Gastroesophageal sphincter (tissue), 4 donors: ENCODE data around the gene ALDH3A1. TPM values are rescaled to one million over a fixed set of nuclear protein-coding genes. Genes with fewer than 3 reads are reported as not detected.

Source experiments
- ATAC-seq: fragments of 150-250 bp; one replicate; pipeline ENCODE4 v1.9.1; 2016; ENCODE audit warnings: mild to moderate bottlenecking, moderate library complexity
- H3K27ac ChIP-seq, 4 donors: fragments of 200-600 bp; sonication (generic) in 3 of 4; 1 replicate in 3 of 4; 2 replicates in 1 of 4; pipeline ENCODE4 v1.5.1; 2016 to 2019
- H3K27me3 ChIP-seq: fragments of 200-600 bp; sonication (generic); one replicate; pipeline ENCODE4 v1.5.1; 2019
- H3K36me3 ChIP-seq, 2 donors: fragments of 200-600 bp; sonication (generic); one replicate each; pipeline ENCODE4 v1.5.1; 2019; ENCODE audit warnings: control low read depth in 1 of 2
- H3K4me1 ChIP-seq, 3 donors: fragments of 200-600 bp; sonication (generic); 1 replicate in 2 of 3; 2 replicates in 1 of 3; pipeline ENCODE4 v1.5.1; 2016 to 2019; ENCODE audit warnings: control low read depth in 2 of 3
- H3K4me3 ChIP-seq, 2 donors: fragments of 200-600 bp; sonication (generic); one replicate each; pipeline ENCODE4 v1.5.1; 2019; ENCODE audit warnings: mild to moderate bottlenecking in 1 of 2, moderate library complexity in 1 of 2
- H3K9me3 ChIP-seq, 3 donors: fragments of 200-600 bp; sonication (generic); one replicate each; pipeline ENCODE4 v1.5.1; 2017 to 2019; ENCODE audit warnings: control low read depth in 2 of 3
- CTCF ChIP-seq, 4 experiments: fragments of 200-600 bp in 2 of 4; fragments of 450-650 bp in 2 of 4; sonication (generic) in 1 of 4; IDR thresholded peaks; one replicate each; pipeline ENCODE4 v1.5.1; 2017 to 2019; ENCODE audit warnings: antibody characterized with exemption in 4 of 4, mild to moderate bottlenecking in 2 of 4, moderate library complexity in 2 of 4
- EP300 ChIP-seq: sonication (generic); formaldehyde crosslinking; IDR thresholded peaks from one replicate; pipeline ENCODE4 v1.6.1; 2017; ENCODE audit warnings: antibody characterized with exemption, mild to moderate bottlenecking
- POLR2A ChIP-seq, 2 donors: fragments of 450-650 bp; IDR thresholded peaks; one replicate each; pipeline ENCODE4 v1.6.1; 2017; ENCODE audit warnings: antibody characterized with exemption in 2 of 2, mild to moderate bottlenecking in 2 of 2, moderate library complexity in 1 of 2
- POLR2AphosphoS5 ChIP-seq: sonication (generic); formaldehyde crosslinking; IDR thresholded peaks from one replicate; pipeline ENCODE4 v1.6.1; 2017; ENCODE audit warnings: antibody characterized with exemption
- WGBS, 2 donors: methylation state at CpG; one replicate each; pipeline ENCODE4 v1.1.5; 2018; ENCODE audit warnings: low coverage in 1 of 2; 5-methylcytosine and 5-hydroxymethylcytosine counted together
- total RNA-seq, 4 donors: library from RNA; depleted of rRNA; stranded (reverse); fragments of >200 nt; gene quantifications; one replicate each; pipeline ENCODE4 v1.1.0, GENCODE V29; 2016

The ALDH3A1 gene
- total RNA-seq, 4 donors from 2014 or later, result 1.6 to 18.8 (median 3.1) TPM

GRCh38 chr17:19725486-19725885 lies 22.6 kb downstream of the ALDH3A1 start:
- peaks cover 4 to 58% (median 26%) of the 10 kb centered on the region in 3 donors for H3K4me1 ChIP-seq
- TF ChIP-seq CTCF (IDR thresholded peaks at IDR 0.05) (no peak), EP300 (no peak), POLR2A (IDR thresholded peaks at IDR 0.05) (no peak), POLR2AphosphoS5 (no peak)
- H3K36me3 ChIP-seq, result no peaks in the 10 kb centered on the region
- no peaks in the 10 kb centered on the region for H3K9me3 ChIP-seq
- H3K27me3 ChIP-seq, result no peaks in the 10 kb centered on the region
- ATAC-seq, result no peak
- H3K4me3 ChIP-seq, result no peak overlapping the region
- peak overlapping the region in 1 of 4 donors; percentile 90 for H3K27ac ChIP-seq
- whole genome bisulfite sequencing, 2 donors, result 88 to 94% methylated on average over 5 of the region's 5 CpGs

- Histone ChIP-seq H3K36me3 (no peaks in the 10 kb centered on the region), H3K4me1 (peaks cover 4 to 59% (median 28%) of the 10 kb centered on the region in 3 donors), H3K9me3 (no peaks in the 10 kb centered on the region), H3K27ac (peak overlapping the region in 2 of 4 donors; percentile 60 to 74), H3K27me3 (no peaks in the 10 kb centered on the region), H3K4me3 (peak overlapping the region in 1 of 2 donors; percentile 45)
- ATAC-seq, result no peak
- TF ChIP-seq POLR2A (IDR thresholded peaks at IDR 0.05) (peak; percentile 24 to 36), CTCF (IDR thresholded peaks at IDR 0.05) (no peak)
- WGBS, 2 donors, result 77 to 100% methylated on average over 2 to 13 of the region's 55 CpGs
Observed at GRCh38 chr17:19724501-19725420, 23.3 kb downstream of the ALDH3A1 start.

- H3K9me3 ChIP-seq, result no peaks in the 10 kb centered on the region
- peak overlapping the region in 1 of 2 donors; percentile 45 for H3K4me3 ChIP-seq
- ATAC-seq, result no peak
- peaks cover 4 to 51% (median 28%) of the 10 kb centered on the region in 3 donors for H3K4me1 ChIP-seq
- no peaks in the 10 kb centered on the region for H3K27me3 ChIP-seq
- WGBS, 2 donors, result no CpG with 5 or more reads among the region's 1 CpG
- peak overlapping the region in 2 of 4 donors; percentile 60 to 74 for H3K27ac ChIP-seq
- TF ChIP-seq CTCF (IDR thresholded peaks at IDR 0.05) (no peak), EP300 (no peak), POLR2AphosphoS5 (no peak), POLR2A (IDR thresholded peaks at IDR 0.05) (no peak)
- H3K36me3 ChIP-seq, result no peaks in the 10 kb centered on the region
Observed at GRCh38 chr17:19723964-19724363, 24.1 kb downstream of the ALDH3A1 start.

- ATAC-seq, result no peak
- Histone ChIP-seq H3K27ac (no peak overlapping the region), H3K9me3 (no peaks in the 10 kb centered on the region), H3K27me3 (no peaks in the 10 kb centered on the region), H3K4me1 (peaks cover 0 to 20% (median 5%) of the 10 kb centered on the region in 3 donors), H3K36me3 (no peaks in the 10 kb centered on the region), H3K4me3 (no peak overlapping the region)
- TF ChIP-seq EP300, result no peak
- TF ChIP-seq POLR2AphosphoS5, result no peak
- no peak for TF ChIP-seq CTCF (IDR thresholded peaks at IDR 0.05)
- TF ChIP-seq POLR2A (IDR thresholded peaks at IDR 0.05), result no peak
- WGBS, 2 donors, result 73 to 100% methylated on average over 2 to 7 of the region's 9 CpGs
Observed at GRCh38 chr17:19720631-19721426, 27.3 kb downstream of the ALDH3A1 start.
